ENCODE results near the gene MARCO.

GRCh38 chr2:118974103-118974993, 32.4 kb downstream of the MARCO start:
- TF ChIP-seq CTCF (IDR thresholded peaks at IDR 0.05): no peak
- no peak for TF ChIP-seq POLR2A (IDR thresholded peaks at IDR 0.05)
